ENCODE results near the gene DIP2B.

The DIP2B gene

GRCh38 chr12:50599366-50600095 is 94.7 kb downstream of the DIP2B start:
- H3K4me3 Mint-ChIP-seq = no peak overlapping the region
- H3K4me1 Mint-ChIP-seq = peaks cover 42% of the 10 kb centered on the region
- H3K36me3 Mint-ChIP-seq (ENCODE audit: insufficient read depth) = peaks cover 2% of the 10 kb centered on the region
- ATAC-seq (replicated peaks; ENCODE audit: extremely low read depth, poor library complexity, severe bottlenecking) (no peak), DNase-seq (ENCODE audit: low spot score in 2 of 2) (no peak)
- no peaks in the 10 kb centered on the region for H3K9me3 Mint-ChIP-seq
- no peak overlapping the region for H3K27ac Mint-ChIP-seq (ENCODE audit: low read depth)
- no peaks in the 10 kb centered on the region for H3K27me3 Mint-ChIP-seq

DNA sequence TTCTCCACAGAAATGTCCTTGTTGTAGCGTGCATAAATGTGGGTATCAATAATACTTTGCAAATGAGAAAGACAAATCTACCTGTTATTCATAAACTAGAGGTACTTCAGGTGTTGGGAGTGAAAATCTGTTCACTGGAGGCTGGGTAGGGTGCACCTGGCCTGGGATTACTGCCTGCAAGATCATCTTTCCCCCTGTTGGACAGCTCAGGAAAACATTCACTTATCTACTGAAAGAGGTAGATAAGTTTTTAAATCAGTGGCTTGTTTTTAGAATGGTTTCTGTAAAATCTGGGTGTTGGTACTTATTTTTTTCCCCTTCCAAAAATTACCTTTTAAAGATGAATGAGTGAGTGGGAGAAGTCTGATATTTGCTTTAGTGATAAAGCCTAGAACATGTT is 95.6 kb downstream of the DIP2B start:
- no peak overlapping the region for H3K27ac Mint-ChIP-seq (ENCODE audit: low read depth)
- H3K27me3 Mint-ChIP-seq = no peaks in the 10 kb centered on the region
- ATAC-seq (replicated peaks; ENCODE audit: extremely low read depth, poor library complexity, severe bottlenecking) = no peak
- H3K4me3 Mint-ChIP-seq = no peak overlapping the region
- H3K9me3 Mint-ChIP-seq = no peaks in the 10 kb centered on the region
- peaks cover 39% of the 10 kb centered on the region for H3K4me1 Mint-ChIP-seq
- peaks cover 2% of the 10 kb centered on the region for H3K36me3 Mint-ChIP-seq (ENCODE audit: insufficient read depth)
- DNase-seq (ENCODE audit: low spot score in 2 of 2) = no peak

DNA sequence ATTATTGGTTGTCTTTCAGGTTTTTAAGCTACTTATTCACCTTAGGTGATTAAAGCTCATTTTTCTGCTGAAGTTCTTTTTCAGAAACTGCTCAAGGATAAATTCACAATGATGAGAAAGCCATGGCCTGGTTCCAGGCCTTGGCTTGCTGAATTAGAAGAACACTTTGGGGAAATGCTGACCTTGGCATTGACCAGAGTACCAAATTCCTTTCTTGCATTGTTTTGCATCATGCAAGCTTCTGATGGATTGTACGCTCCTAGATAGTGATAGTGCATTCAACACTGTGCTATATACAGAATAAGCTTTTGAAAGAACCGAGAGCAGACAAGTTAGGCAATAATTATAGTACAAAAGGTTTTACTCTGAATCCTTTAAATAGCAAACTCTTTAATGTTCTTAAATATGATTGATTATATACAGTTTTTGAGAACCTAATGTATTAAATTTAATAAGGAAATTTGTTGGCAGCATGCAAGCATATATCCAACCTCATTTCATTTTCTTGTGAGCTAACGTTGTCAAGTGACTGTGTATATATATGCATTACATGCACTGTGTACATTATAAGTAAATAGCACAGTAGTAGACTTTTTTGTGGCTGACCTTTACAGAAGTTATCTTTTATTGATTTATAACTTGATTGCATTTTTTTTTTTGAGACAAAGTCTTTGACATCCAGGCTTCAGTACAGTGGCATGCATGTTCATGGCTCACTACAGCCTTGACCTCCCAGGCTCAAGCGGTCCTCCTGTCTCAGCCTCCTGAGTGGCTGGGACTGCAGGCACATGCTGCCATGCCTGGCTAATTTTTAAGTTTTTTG is 99.2 kb downstream of the DIP2B start:
- Mint-ChIP-seq H3K27ac (ENCODE audit: low read depth) (no peak overlapping the region), H3K9me3 (no peaks in the 10 kb centered on the region), H3K4me3 (no peak overlapping the region), H3K27me3 (no peaks in the 10 kb centered on the region), H3K4me1 (peaks cover 15% of the 10 kb centered on the region), H3K36me3 (ENCODE audit: insufficient read depth) (peaks cover 2% of the 10 kb centered on the region)
- ATAC-seq (replicated peaks; ENCODE audit: extremely low read depth, poor library complexity, severe bottlenecking) (no peak), DNase-seq (ENCODE audit: low spot score in 2 of 2) (no peak)

- H3K9me3 Mint-ChIP-seq = no peaks in the 10 kb centered on the region
- H3K4me3 Mint-ChIP-seq = no peak overlapping the region
- H3K36me3 Mint-ChIP-seq (ENCODE audit: insufficient read depth) = peaks cover 5% of the 10 kb centered on the region
- H3K27ac Mint-ChIP-seq (ENCODE audit: low read depth) = no peak overlapping the region
- H3K4me1 Mint-ChIP-seq = peaks cover 15% of the 10 kb centered on the region
- DNase-seq (ENCODE audit: low spot score in 2 of 2) (no peak), ATAC-seq (replicated peaks; ENCODE audit: extremely low read depth, poor library complexity, severe bottlenecking) (no peak)
- H3K27me3 Mint-ChIP-seq = no peaks in the 10 kb centered on the region
Observed at GRCh38 chr12:50604640-50604920, 99.8 kb downstream of the DIP2B start.

DNA sequence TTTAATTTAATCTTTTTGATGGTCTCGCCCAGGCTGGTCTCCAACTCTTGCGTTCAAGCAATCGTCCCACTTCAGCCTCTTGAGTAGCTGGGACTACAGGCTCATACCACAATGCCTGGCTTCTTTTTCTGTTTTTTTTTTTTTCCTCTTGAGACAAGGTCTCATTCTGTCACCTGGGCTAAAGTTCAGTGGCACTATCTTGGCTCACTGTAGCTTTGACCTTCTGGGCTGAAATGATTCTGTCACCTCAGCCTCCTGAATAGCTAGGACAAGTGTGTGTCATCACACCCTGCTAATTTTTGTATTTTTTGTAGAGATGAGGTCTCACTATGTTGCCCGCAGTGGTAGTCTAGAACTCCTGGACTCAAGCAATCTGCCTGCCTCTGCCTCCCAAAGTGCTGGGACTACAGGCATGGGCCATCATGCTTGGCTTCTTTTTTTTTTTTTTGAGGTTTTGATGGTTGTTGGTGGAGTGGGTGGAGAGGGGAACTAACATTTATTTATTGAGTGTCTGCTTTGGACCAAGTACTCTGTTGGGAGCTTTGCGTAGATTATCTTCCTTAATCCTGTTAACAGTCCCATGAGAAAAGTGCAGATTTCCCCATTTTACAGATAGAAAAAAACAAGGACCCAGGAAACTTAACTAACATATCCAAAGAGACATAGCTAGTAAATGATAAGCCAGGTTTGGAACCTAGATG is 102.0 kb downstream of the DIP2B start:
- peaks cover 7% of the 10 kb centered on the region for H3K4me1 Mint-ChIP-seq
- H3K9me3 Mint-ChIP-seq = no peaks in the 10 kb centered on the region
- H3K27ac Mint-ChIP-seq (ENCODE audit: low read depth) = no peak overlapping the region
- H3K4me3 Mint-ChIP-seq = no peak overlapping the region
- DNase-seq (ENCODE audit: low spot score in 2 of 2) = no peak
- H3K36me3 Mint-ChIP-seq (ENCODE audit: insufficient read depth) = peaks cover 5% of the 10 kb centered on the region
- no peaks in the 10 kb centered on the region for H3K27me3 Mint-ChIP-seq
- ATAC-seq (replicated peaks; ENCODE audit: extremely low read depth, poor library complexity, severe bottlenecking) = no peak

DNA sequence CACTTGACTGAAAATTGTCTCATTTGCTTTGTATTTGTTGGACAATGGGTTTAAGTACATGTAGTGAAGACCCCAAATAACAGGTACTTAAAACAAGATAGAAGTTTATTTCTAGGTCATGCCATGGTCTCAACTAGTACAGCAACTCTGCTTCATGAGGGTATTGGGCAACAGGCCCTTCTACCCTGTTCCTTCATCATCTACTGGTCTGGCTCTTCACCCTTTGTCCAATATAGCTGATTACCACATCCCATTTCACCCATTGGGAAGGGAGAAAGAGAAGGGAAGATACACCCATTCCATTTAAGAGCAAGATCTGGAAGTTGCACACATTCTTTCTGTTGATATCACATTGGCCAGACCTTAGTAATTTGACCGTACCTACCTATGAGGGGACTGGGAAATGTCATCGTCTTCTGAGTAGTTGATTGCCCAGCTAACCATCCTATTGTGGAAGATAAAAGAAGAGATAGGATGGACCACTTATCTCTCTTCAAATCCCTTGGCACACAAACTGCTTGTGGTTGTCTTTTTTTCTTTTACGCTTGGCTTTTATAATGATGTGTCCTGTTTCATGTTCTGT is 104.6 kb downstream of the DIP2B start:
- no peak overlapping the region for H3K4me3 Mint-ChIP-seq
- H3K9me3 Mint-ChIP-seq = no peaks in the 10 kb centered on the region
- no peaks in the 10 kb centered on the region for H3K4me1 Mint-ChIP-seq
- H3K27me3 Mint-ChIP-seq = no peaks in the 10 kb centered on the region
- ATAC-seq (replicated peaks; ENCODE audit: extremely low read depth, poor library complexity, severe bottlenecking) = no peak
- H3K36me3 Mint-ChIP-seq (ENCODE audit: insufficient read depth) = peaks cover 5% of the 10 kb centered on the region
- no peak for DNase-seq (ENCODE audit: low spot score in 2 of 2)
- no peak overlapping the region for H3K27ac Mint-ChIP-seq (ENCODE audit: low read depth)

- no peak overlapping the region for H3K4me3 Mint-ChIP-seq
- no peak overlapping the region for H3K27ac Mint-ChIP-seq (ENCODE audit: low read depth)
- ATAC-seq (replicated peaks; ENCODE audit: extremely low read depth, poor library complexity, severe bottlenecking) = no peak
- H3K9me3 Mint-ChIP-seq = no peaks in the 10 kb centered on the region
- peaks cover 5% of the 10 kb centered on the region for H3K36me3 Mint-ChIP-seq (ENCODE audit: insufficient read depth)
- no peaks in the 10 kb centered on the region for H3K27me3 Mint-ChIP-seq
- no peaks in the 10 kb centered on the region for H3K4me1 Mint-ChIP-seq
- no peak for DNase-seq (ENCODE audit: low spot score in 2 of 2)
Observed at GRCh38 chr12:50610171-50610570, 105.4 kb downstream of the DIP2B start.

DNA sequence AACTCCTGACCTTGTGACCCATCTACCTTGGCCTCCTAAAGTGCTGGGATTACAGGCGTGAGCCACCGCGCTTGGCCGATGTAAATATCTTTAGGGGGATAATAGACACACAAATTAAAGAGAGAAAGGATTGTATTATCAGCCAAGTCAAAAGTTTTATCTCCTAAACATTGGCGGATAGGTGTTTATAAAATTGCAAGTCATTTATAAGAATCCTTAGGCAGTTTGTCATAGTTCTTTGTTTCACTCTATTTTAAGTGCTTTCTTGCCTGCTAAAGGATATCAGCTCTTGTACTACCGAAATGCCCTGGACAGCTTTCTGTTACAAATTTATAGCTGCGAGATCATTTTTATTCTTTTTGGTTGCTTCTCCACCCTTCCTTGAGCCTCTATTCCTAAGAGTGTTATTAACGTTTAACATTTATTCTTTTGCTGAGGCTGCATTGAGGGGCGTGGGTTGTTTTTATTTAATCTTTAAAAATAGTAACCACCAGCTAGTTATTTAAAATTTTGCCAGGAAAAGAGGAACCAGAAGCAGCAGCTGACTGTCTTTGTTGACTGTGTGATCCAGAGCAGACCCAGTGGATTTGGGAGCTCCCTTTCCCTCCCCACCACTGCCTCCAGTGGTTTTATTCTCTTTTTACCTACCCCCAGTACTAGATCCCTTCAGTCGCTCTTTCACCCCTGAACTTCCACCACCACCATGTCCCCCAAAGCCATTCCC is 106.4 kb downstream of the DIP2B start:
- Mint-ChIP-seq H3K4me1 (no peaks in the 10 kb centered on the region), H3K4me3 (no peak overlapping the region), H3K27ac (ENCODE audit: low read depth) (no peak overlapping the region), H3K27me3 (no peaks in the 10 kb centered on the region), H3K9me3 (no peaks in the 10 kb centered on the region), H3K36me3 (ENCODE audit: insufficient read depth) (peaks cover 5% of the 10 kb centered on the region)
- ATAC-seq (replicated peaks; ENCODE audit: extremely low read depth, poor library complexity, severe bottlenecking) (no peak), DNase-seq (ENCODE audit: low spot score in 2 of 2) (no peak)

DNA sequence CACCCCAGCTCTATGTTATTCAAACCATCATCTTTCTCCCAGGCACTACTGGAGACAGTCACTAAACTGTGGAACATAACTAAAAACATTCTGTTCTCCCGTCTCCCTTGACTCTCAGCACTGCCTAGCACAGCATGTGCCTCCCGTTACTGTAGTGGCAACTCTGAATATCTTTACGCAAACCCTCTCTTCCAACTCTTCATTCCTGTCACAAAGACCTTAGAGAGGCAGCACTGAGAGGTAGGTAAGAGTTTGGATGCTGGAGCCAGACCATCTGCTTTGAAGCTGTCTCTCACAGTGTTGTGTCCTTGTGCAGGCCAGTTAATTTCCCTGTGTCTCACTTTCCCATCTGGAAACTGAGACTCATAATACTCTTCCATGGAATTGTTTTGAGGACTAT is 108.1 kb downstream of the DIP2B start:
- no peaks in the 10 kb centered on the region for H3K27me3 Mint-ChIP-seq
- no peak overlapping the region for H3K4me3 Mint-ChIP-seq
- DNase-seq (ENCODE audit: low spot score in 2 of 2) = no peak
- no peak overlapping the region for H3K27ac Mint-ChIP-seq (ENCODE audit: low read depth)
- no peak for ATAC-seq (replicated peaks; ENCODE audit: extremely low read depth, poor library complexity, severe bottlenecking)
- peaks cover 5% of the 10 kb centered on the region for H3K36me3 Mint-ChIP-seq (ENCODE audit: insufficient read depth)
- H3K4me1 Mint-ChIP-seq = no peaks in the 10 kb centered on the region
- H3K9me3 Mint-ChIP-seq = no peaks in the 10 kb centered on the region

DNA sequence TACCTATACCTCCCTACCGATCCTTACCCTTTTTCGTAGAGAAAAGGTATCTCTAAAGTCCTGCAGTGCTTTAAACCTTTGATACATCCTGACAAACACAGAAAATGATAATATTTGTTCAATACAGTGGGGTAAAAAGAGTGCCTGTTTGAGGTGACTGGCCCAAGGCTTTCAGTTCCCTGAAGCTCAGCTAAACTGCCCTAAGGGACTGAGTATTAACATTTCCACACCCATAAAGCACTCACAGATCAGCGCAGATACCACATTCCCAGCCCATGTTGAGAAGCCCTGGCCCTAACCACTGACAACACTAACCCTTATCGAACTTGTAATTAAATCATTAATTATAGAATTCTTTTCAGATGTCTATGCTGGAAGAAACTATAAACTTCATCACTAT is 108.7 kb downstream of the DIP2B start:
- ATAC-seq (replicated peaks; ENCODE audit: extremely low read depth, poor library complexity, severe bottlenecking) = no peak

DNA sequence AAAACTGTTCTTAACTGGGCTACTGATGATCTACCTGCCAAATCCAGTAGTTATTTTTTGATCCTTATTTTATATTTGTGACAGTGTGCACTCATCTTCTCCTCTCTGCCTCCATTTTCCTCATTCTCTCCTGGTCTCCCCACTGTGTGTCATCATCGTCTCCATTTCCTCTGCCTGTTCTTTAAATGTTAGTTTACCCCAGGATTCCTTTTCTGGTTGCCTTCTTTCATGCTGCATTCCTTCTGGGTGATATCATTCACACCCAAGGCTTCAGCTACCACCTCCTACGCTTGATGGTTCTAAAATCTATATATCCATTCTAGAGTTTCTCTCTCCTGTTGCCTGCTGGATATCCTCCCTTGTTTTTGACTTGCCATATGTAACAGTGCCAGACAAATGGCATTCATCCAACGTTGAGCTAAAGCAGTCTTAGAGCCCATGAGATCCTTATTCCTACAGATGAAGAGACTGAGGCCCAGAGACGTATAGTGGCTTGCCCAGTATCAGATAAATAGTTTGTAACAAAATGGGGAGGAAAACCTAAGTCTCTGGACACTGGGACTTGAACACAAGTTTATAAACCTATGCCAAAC is 109.5 kb downstream of the DIP2B start:
- ATAC-seq (replicated peaks; ENCODE audit: extremely low read depth, poor library complexity, severe bottlenecking) = no peak
- Mint-ChIP-seq H3K4me3 (no peak overlapping the region), H3K4me1 (peaks cover 5% of the 10 kb centered on the region), H3K27ac (ENCODE audit: low read depth) (no peak overlapping the region), H3K36me3 (ENCODE audit: insufficient read depth) (peaks cover 4% of the 10 kb centered on the region), H3K9me3 (no peaks in the 10 kb centered on the region), H3K27me3 (no peaks in the 10 kb centered on the region)
- DNase-seq (ENCODE audit: low spot score in 2 of 2) = no peak

More for the DNA sequence above, 108.7 kb downstream of the DIP2B start:
- Mint-ChIP-seq H3K27me3 (no peaks in the 10 kb centered on the region), H3K4me1 (no peaks in the 10 kb centered on the region), H3K27ac (ENCODE audit: low read depth) (no peak overlapping the region), H3K9me3 (no peaks in the 10 kb centered on the region), H3K4me3 (no peak overlapping the region), H3K36me3 (ENCODE audit: insufficient read depth) (peaks cover 5% of the 10 kb centered on the region)
- DNase-seq (ENCODE audit: low spot score in 2 of 2) = no peak
